Parathyroid adenoma (tissue), 2 donors: ENCODE data around the gene SPSB2.

Source experiments
- H2AFZ ChIP-seq: fragments of 300-600 bp; sonication (generic); one replicate; pipeline ENCODE4 v1.7.0; 2017; ENCODE audit warnings: antibody characterized with exemption, mild to moderate bottlenecking
- H3K27ac ChIP-seq: fragments of 300-600 bp; sonication (generic); one replicate; pipeline ENCODE4 v1.7.0; 2017
- H3K27me3 ChIP-seq: fragments of 300-600 bp; sonication (generic); one replicate; pipeline ENCODE4 v1.7.0; 2017; ENCODE audit warnings: low read length; ENCODE audit not compliant: control insufficient read depth, insufficient read depth
- H3K36me3 ChIP-seq: fragments of 300-600 bp; sonication (generic); one replicate; pipeline ENCODE4 v1.7.0; 2017; ENCODE audit warnings: low read length; ENCODE audit not compliant: control insufficient read depth, insufficient read depth
- H3K4me1 ChIP-seq: fragments of 300-600 bp; sonication (generic); one replicate; pipeline ENCODE4 v1.7.0; 2017; ENCODE audit warnings: control low read depth
- H3K4me2 ChIP-seq: fragments of 300-600 bp; sonication (generic); one replicate; pipeline ENCODE4 v1.7.0; 2017; ENCODE audit warnings: low read length
- H3K4me3 ChIP-seq: fragments of 300-600 bp; sonication (generic); one replicate; pipeline ENCODE4 v1.7.0; 2017; ENCODE audit warnings: low read depth, low read length
- H3K79me2 ChIP-seq: fragments of 300-600 bp; sonication (generic); one replicate; pipeline ENCODE4 v1.7.0; 2017; ENCODE audit warnings: control low read depth
- H3K9ac ChIP-seq: fragments of 300-600 bp; sonication (generic); one replicate; pipeline ENCODE4 v1.7.0; 2017; ENCODE audit warnings: mild to moderate bottlenecking
- H3K9me3 ChIP-seq: fragments of 300-600 bp; sonication (generic); one replicate; pipeline ENCODE4 v1.7.0; 2017; ENCODE audit warnings: low read length; ENCODE audit not compliant: control insufficient read depth
- CTCF ChIP-seq: fragments of 300-600 bp; sonication (generic); IDR thresholded peaks from one replicate; pipeline ENCODE4 v1.7.0; 2017; ENCODE audit warnings: antibody characterized with exemption, mild to moderate bottlenecking
- donor health status: primary hyperparathyroidism.

The SPSB2 gene

GRCh38 chr12:6831450-6831995 lies 41.6 kb downstream of the SPSB2 start:
- Histone ChIP-seq H3K9ac (no peak overlapping the region), H3K4me3 (no peak overlapping the region), H3K79me2 (no peaks in the 10 kb centered on the region), H3K27me3 (no peaks in the 10 kb centered on the region), H3K4me2 (no peak overlapping the region), H2AFZ (no peak overlapping the region), H3K27ac (no peak overlapping the region), H3K4me1 (peaks cover 11% of the 10 kb centered on the region), H3K36me3 (no peaks in the 10 kb centered on the region), H3K9me3 (no peaks in the 10 kb centered on the region)
- TF ChIP-seq CTCF = no peak

- H2AFZ ChIP-seq = no peak overlapping the region
- no peak overlapping the region for H3K27ac ChIP-seq
- H3K9me3 ChIP-seq = no peaks in the 10 kb centered on the region
- peaks cover 11% of the 10 kb centered on the region for H3K4me1 ChIP-seq
- H3K79me2 ChIP-seq = no peaks in the 10 kb centered on the region
- H3K4me2 ChIP-seq = no peak overlapping the region
- H3K27me3 ChIP-seq = no peaks in the 10 kb centered on the region
- TF ChIP-seq CTCF = no peak
- H3K36me3 ChIP-seq = no peaks in the 10 kb centered on the region
- no peak overlapping the region for H3K4me3 ChIP-seq
- H3K9ac ChIP-seq = no peak overlapping the region
These were observed 42.1 kb downstream of the SPSB2 start for GRCh38 chr12:6830999-6831398.

- Histone ChIP-seq H3K79me2 (no peaks in the 10 kb centered on the region), H3K27ac (no peak overlapping the region), H3K4me1 (peaks cover 12% of the 10 kb centered on the region), H3K27me3 (no peaks in the 10 kb centered on the region), H3K36me3 (no peaks in the 10 kb centered on the region), H3K9ac (no peak overlapping the region), H2AFZ (no peak overlapping the region), H3K4me2 (no peak overlapping the region), H3K4me3 (no peak overlapping the region), H3K9me3 (no peaks in the 10 kb centered on the region)
- TF ChIP-seq CTCF = no peak
These were observed 42.7 kb downstream of the SPSB2 start for GRCh38 chr12:6830286-6830890.

- TF ChIP-seq CTCF = no peak
- H3K27me3 ChIP-seq = no peaks in the 10 kb centered on the region
- peak overlapping the region; percentile 96 for H3K9ac ChIP-seq
- H3K27ac ChIP-seq = peak overlapping the region; percentile 77
- H3K4me1 ChIP-seq = peaks cover 13% of the 10 kb centered on the region
- H3K4me2 ChIP-seq = peak overlapping the region; percentile 99
- no peaks in the 10 kb centered on the region for H3K9me3 ChIP-seq
- H2AFZ ChIP-seq = peak overlapping the region; percentile 95
- peak overlapping the region; percentile 83 for H3K4me3 ChIP-seq
- H3K36me3 ChIP-seq = no peaks in the 10 kb centered on the region
- no peaks in the 10 kb centered on the region for H3K79me2 ChIP-seq
These were observed 43.4 kb downstream of the SPSB2 start for GRCh38 chr12:6829536-6830220.
